Measurements from ENCODE around the gene CHFR.
"Not testable (repeated sequence)": the region's sequence is repeated elsewhere in the genome, so short reads cannot be mapped to it uniquely, and the experiment has no call there.

Gene CHFR

GRCh38 chr12:132907216-132907615, 19.8 kb upstream of the CHFR start:
- Histone ChIP-seq H3K36me3 (ENCODE audit: insufficient read depth, low read length) (no peaks in the 10 kb centered on the region), H3K4me1 (ENCODE audit: insufficient read depth, low read length) (no peaks in the 10 kb centered on the region), H3K9me3 (ENCODE audit: control insufficient read depth, insufficient read depth, low read length) (peaks cover 4% of the 10 kb centered on the region; the same call in 1 of the 2 replicates), H3K9ac (ENCODE audit: low read depth, low read length) (no peak overlapping the region)

- Histone ChIP-seq H3K9me3 (ENCODE audit: control insufficient read depth, insufficient read depth, low read length) (no peaks in the 10 kb centered on the region), H3K4me1 (ENCODE audit: insufficient read depth, low read length) (no peaks in the 10 kb centered on the region), H3K36me3 (ENCODE audit: insufficient read depth, low read length) (no peaks in the 10 kb centered on the region), H3K9ac (ENCODE audit: low read depth, low read length) (no peak overlapping the region)
These were observed 17.4 kb upstream of the CHFR start for GRCh38 chr12:132904718-132905328.

- Histone ChIP-seq H3K9me3 (ENCODE audit: control insufficient read depth, insufficient read depth, low read length) (no peaks in the 10 kb centered on the region), H3K9ac (ENCODE audit: low read depth, low read length) (no peak overlapping the region), H3K4me1 (ENCODE audit: insufficient read depth, low read length) (no peaks in the 10 kb centered on the region), H3K36me3 (ENCODE audit: insufficient read depth, low read length) (no peaks in the 10 kb centered on the region)
These were observed 11.6 kb upstream of the CHFR start for GRCh38 chr12:132899033-132899432.

GRCh38 chr12:132888852-132889251, 1.4 kb upstream of the CHFR start:
- H3K9me3 ChIP-seq (ENCODE audit: control insufficient read depth, insufficient read depth, low read length): no peaks in the 10 kb centered on the region; the same call in 1 of the 2 replicates
- peaks cover 3% of the 10 kb centered on the region for H3K36me3 ChIP-seq (ENCODE audit: insufficient read depth, low read length)
- H3K9ac ChIP-seq (ENCODE audit: low read depth, low read length): peak overlapping the region; percentile 90
- H3K4me1 ChIP-seq (ENCODE audit: insufficient read depth, low read length): peaks cover 6% of the 10 kb centered on the region

- H3K4me1 ChIP-seq (ENCODE audit: insufficient read depth, low read length): peaks cover 6% of the 10 kb centered on the region
- peaks cover 3% of the 10 kb centered on the region for H3K36me3 ChIP-seq (ENCODE audit: insufficient read depth, low read length)
- H3K9ac ChIP-seq (ENCODE audit: low read depth, low read length): peak overlapping the region; percentile 56; the same call in 1 of the 2 replicates
- no peaks in the 10 kb centered on the region; the same call in 1 of the 2 replicates for H3K9me3 ChIP-seq (ENCODE audit: control insufficient read depth, insufficient read depth, low read length)
These were observed 602 bp downstream of the CHFR start for GRCh38 chr12:132886529-132887477.

- Histone ChIP-seq H3K36me3 (ENCODE audit: insufficient read depth, low read length) (peaks cover 10% of the 10 kb centered on the region), H3K9ac (ENCODE audit: low read depth, low read length) (no peak overlapping the region), H3K4me1 (ENCODE audit: insufficient read depth, low read length) (no peaks in the 10 kb centered on the region), H3K9me3 (ENCODE audit: control insufficient read depth, insufficient read depth, low read length) (no peaks in the 10 kb centered on the region; the same call in 1 of the 2 replicates)
These were observed 5.6 kb downstream of the CHFR start for GRCh38 chr12:132881818-132882217.

- peaks cover 20% of the 10 kb centered on the region; the same call in 1 of the 2 replicates for H3K36me3 ChIP-seq (ENCODE audit: insufficient read depth, low read length)
- not testable (repeated sequence) for H3K9me3 ChIP-seq (ENCODE audit: control insufficient read depth, insufficient read depth, low read length); H3K4me1 ChIP-seq (ENCODE audit: insufficient read depth, low read length); H3K9ac ChIP-seq (ENCODE audit: low read depth, low read length)
These were observed 12.8 kb downstream of the CHFR start for GRCh38 chr12:132874620-132875019.

- no peaks in the 10 kb centered on the region for H3K9me3 ChIP-seq (ENCODE audit: control insufficient read depth, insufficient read depth, low read length)
- no peak overlapping the region for H3K9ac ChIP-seq (ENCODE audit: low read depth, low read length)
- H3K36me3 ChIP-seq (ENCODE audit: insufficient read depth, low read length): peaks cover 23% of the 10 kb centered on the region; the same call in 1 of the 2 replicates
These were observed 13.2 kb downstream of the CHFR start for GRCh38 chr12:132874175-132874574.

GRCh38 chr12:132873724-132874123, 13.7 kb downstream of the CHFR start:
- Histone ChIP-seq H3K36me3 (ENCODE audit: insufficient read depth, low read length) (peaks cover 23% of the 10 kb centered on the region; the same call in 1 of the 2 replicates), H3K9ac (ENCODE audit: low read depth, low read length) (no peak overlapping the region), H3K9me3 (ENCODE audit: control insufficient read depth, insufficient read depth, low read length) (no peaks in the 10 kb centered on the region), H3K4me1 (ENCODE audit: insufficient read depth, low read length) (no peaks in the 10 kb centered on the region)

More at GRCh38 chr12:132874175-132874574, 13.2 kb downstream of the CHFR start:
- no peaks in the 10 kb centered on the region for H3K4me1 ChIP-seq (ENCODE audit: insufficient read depth, low read length)

- Histone ChIP-seq H3K4me1 (ENCODE audit: insufficient read depth, low read length) (no peaks in the 10 kb centered on the region), H3K9me3 (ENCODE audit: control insufficient read depth, insufficient read depth, low read length) (no peaks in the 10 kb centered on the region), H3K36me3 (ENCODE audit: insufficient read depth, low read length) (peaks cover 23% of the 10 kb centered on the region; the same call in 1 of the 2 replicates), H3K9ac (ENCODE audit: low read depth, low read length) (no peak overlapping the region)
These were observed 14.4 kb downstream of the CHFR start for GRCh38 chr12:132872975-132873421.

GRCh38 chr12:132872073-132872855, 15.1 kb downstream of the CHFR start:
- Histone ChIP-seq H3K4me1 (ENCODE audit: insufficient read depth, low read length) (no peaks in the 10 kb centered on the region), H3K9me3 (ENCODE audit: control insufficient read depth, insufficient read depth, low read length) (no peaks in the 10 kb centered on the region), H3K36me3 (ENCODE audit: insufficient read depth, low read length) (peaks cover 20% of the 10 kb centered on the region; the same call in 1 of the 2 replicates), H3K9ac (ENCODE audit: low read depth, low read length) (no peak overlapping the region)

- Histone ChIP-seq H3K9me3 (ENCODE audit: control insufficient read depth, insufficient read depth, low read length) (no peaks in the 10 kb centered on the region), H3K36me3 (ENCODE audit: insufficient read depth, low read length) (peaks cover 15% of the 10 kb centered on the region; the same call in 1 of the 2 replicates), H3K9ac (ENCODE audit: low read depth, low read length) (no peak overlapping the region), H3K4me1 (ENCODE audit: insufficient read depth, low read length) (no peaks in the 10 kb centered on the region)
These were observed 17.9 kb downstream of the CHFR start for GRCh38 chr12:132869551-132869950.

GRCh38 chr12:132866251-132866828, 21.1 kb downstream of the CHFR start:
- Histone ChIP-seq H3K36me3 (ENCODE audit: insufficient read depth, low read length) (peaks cover 7% of the 10 kb centered on the region; the same call in 1 of the 2 replicates), H3K4me1 (ENCODE audit: insufficient read depth, low read length) (no peaks in the 10 kb centered on the region), H3K9ac (ENCODE audit: low read depth, low read length) (no peak overlapping the region), H3K9me3 (ENCODE audit: control insufficient read depth, insufficient read depth, low read length) (no peaks in the 10 kb centered on the region)

- Histone ChIP-seq H3K36me3 (ENCODE audit: insufficient read depth, low read length) (peaks cover 6% of the 10 kb centered on the region; the same call in 1 of the 2 replicates), H3K9me3 (ENCODE audit: control insufficient read depth, insufficient read depth, low read length) (no peaks in the 10 kb centered on the region), H3K4me1 (ENCODE audit: insufficient read depth, low read length) (no peaks in the 10 kb centered on the region), H3K9ac (ENCODE audit: low read depth, low read length) (no peak overlapping the region)
These were observed 25.8 kb downstream of the CHFR start for GRCh38 chr12:132861558-132861957.

All from ES-I3 (cell line).